Measurements from ENCODE around the gene VWF. TPM values are rescaled to one million over a fixed set of nuclear protein-coding genes. Genes with fewer than 3 reads are reported as not detected.

Gene VWF
- total RNA-seq, 1 experiment from 2014 or later: not detected

DNA sequence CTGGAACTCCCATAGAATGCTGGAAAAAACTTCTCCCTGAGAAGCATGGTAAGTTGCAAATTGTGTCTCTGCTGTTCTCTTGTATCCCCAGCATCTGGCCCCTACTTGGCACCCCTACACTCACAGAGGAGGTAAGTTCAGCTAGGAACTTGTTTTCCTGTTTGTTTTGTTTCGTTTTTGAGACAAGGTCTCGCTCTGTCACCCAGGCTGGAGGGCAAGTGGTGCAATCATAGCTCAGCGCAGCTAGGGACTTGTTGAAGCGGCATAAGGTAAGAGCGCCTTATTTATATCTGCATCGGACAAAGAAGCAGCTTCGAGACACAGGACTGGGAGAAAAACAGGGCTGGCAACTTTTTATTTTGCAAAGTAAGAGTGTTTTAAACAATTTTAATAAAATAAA is 161.0 kb downstream of the VWF start:
- ChIA-PET POLR2A (ENCODE audit: unreplicated experiment) (no interaction called here), CTCF (no interaction called here)
- no peaks in the 10 kb centered on the region for H3K4me1 ChIP-seq (ENCODE audit: insufficient read depth, low read length)
- no peak overlapping the region for H3K9ac ChIP-seq (ENCODE audit: low read length)
- no peaks in the 10 kb centered on the region for H4K20me1 ChIP-seq (ENCODE audit: low read length)
- H3K9me3 ChIP-seq (ENCODE audit: low read length): no peaks in the 10 kb centered on the region
- intact Hi-C loops (cut with micrococcal nuclease): no loop called here
- BruUV-seq (replicated peaks): no TSS peak
- TF ChIP-seq, protein P1, sequence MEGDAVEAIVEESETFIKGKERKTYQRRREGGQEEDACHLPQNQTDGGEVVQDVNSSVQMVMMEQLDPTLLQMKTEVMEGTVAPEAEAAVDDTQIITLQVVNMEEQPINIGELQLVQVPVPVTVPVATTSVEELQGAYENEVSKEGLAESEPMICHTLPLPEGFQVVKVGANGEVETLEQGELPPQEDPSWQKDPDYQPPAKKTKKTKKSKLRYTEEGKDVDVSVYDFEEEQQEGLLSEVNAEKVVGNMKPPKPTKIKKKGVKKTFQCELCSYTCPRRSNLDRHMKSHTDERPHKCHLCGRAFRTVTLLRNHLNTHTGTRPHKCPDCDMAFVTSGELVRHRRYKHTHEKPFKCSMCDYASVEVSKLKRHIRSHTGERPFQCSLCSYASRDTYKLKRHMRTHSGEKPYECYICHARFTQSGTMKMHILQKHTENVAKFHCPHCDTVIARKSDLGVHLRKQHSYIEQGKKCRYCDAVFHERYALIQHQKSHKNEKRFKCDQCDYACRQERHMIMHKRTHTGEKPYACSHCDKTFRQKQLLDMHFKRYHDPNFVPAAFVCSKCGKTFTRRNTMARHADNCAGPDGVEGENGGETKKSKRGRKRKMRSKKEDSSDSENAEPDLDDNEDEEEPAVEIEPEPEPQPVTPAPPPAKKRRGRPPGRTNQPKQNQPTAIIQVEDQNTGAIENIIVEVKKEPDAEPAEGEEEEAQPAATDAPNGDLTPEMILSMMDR (conservative IDR thresholded peaks at IDR 0.05; ENCODE audit: low read depth, low read length): no peak
- no peak for TF ChIP-seq EZH2phosphoT487 (IDR thresholded peaks at IDR 0.05; ENCODE audit: borderline replicate concordance, low read length)
- no peak for TF ChIP-seq EZH2 (IDR thresholded peaks at IDR 0.05; ENCODE audit: low read length, unreplicated experiment)
- no peaks in the 10 kb centered on the region for H3K27me3 ChIP-seq (ENCODE audit: low read length)
- no peaks in the 10 kb centered on the region for H3K36me3 ChIP-seq (ENCODE audit: low read depth, low read length)
- no peaks in the 10 kb centered on the region for H3K9me2 ChIP-seq (replicated peaks; ENCODE audit: low read length)
- ATAC-seq (no peak), DNase-seq (no peak)
- no peak overlapping the region for H3K4me3 ChIP-seq (ENCODE audit: low read length)
- H3K27ac ChIP-seq (ENCODE audit: low read length): no peak overlapping the region
- H3F3A ChIP-seq (ENCODE audit: low read length, unreplicated experiment): no peaks in the 10 kb centered on the region
- H3K4me2 ChIP-seq (ENCODE audit: low read length): no peak overlapping the region
- no peaks in the 10 kb centered on the region for H3K79me2 ChIP-seq (ENCODE audit: low read length)
- no peak overlapping the region for H2AFZ ChIP-seq (ENCODE audit: low read length)

DNA sequence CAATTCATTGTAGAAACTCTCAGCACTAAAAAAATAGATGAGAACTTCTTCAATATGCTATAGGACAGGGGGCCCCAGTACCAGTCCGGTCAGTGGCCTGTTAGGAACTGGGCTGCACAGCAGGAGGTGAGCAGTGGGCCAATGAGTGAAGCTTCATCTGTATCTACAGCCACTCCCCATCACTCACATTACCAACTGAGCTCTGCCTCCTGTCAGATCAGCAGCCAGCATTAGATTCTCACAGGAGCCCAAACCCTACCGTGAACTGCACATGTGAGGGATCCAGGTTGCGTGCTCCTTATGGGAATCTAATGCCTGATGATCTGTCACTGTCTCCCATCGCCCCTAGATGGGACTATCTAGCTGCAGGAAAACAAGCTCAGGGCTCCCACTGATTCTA is 163.7 kb downstream of the VWF start:
- no peaks in the 10 kb centered on the region for H3K9me3 ChIP-seq (ENCODE audit: low read length)
- ChIA-PET POLR2A (ENCODE audit: unreplicated experiment) (no interaction called here), CTCF (no interaction called here)
- TF ChIP-seq EZH2 (IDR thresholded peaks at IDR 0.05; ENCODE audit: low read length, unreplicated experiment) (no peak), EZH2phosphoT487 (IDR thresholded peaks at IDR 0.05; ENCODE audit: borderline replicate concordance, low read length) (no peak)
- TF ChIP-seq, protein P1 (conservative IDR thresholded peaks at IDR 0.05; ENCODE audit: low read depth, low read length): no peak
- no peak overlapping the region for H3K9ac ChIP-seq (ENCODE audit: low read length)
- DNase-seq (no peak), ATAC-seq (no peak)
- H3K4me3 ChIP-seq (ENCODE audit: low read length): no peak overlapping the region
- H4K20me1 ChIP-seq (ENCODE audit: low read length): no peaks in the 10 kb centered on the region
- no peak overlapping the region for H3K27ac ChIP-seq (ENCODE audit: low read length)
- no peaks in the 10 kb centered on the region for H3K9me2 ChIP-seq (replicated peaks; ENCODE audit: low read length)
- H3K36me3 ChIP-seq (ENCODE audit: low read depth, low read length): no peaks in the 10 kb centered on the region
- no peaks in the 10 kb centered on the region for H3K27me3 ChIP-seq (ENCODE audit: low read length)
- H3K4me1 ChIP-seq (ENCODE audit: insufficient read depth, low read length): no peaks in the 10 kb centered on the region
- H3K79me2 ChIP-seq (ENCODE audit: low read length): no peaks in the 10 kb centered on the region
- H3K4me2 ChIP-seq (ENCODE audit: low read length): no peak overlapping the region
- no peaks in the 10 kb centered on the region for H3F3A ChIP-seq (ENCODE audit: low read length, unreplicated experiment)
- no peak overlapping the region for H2AFZ ChIP-seq (ENCODE audit: low read length)
- BruUV-seq (replicated peaks): no TSS peak
- intact Hi-C loops (cut with micrococcal nuclease): no loop called here

DNA sequence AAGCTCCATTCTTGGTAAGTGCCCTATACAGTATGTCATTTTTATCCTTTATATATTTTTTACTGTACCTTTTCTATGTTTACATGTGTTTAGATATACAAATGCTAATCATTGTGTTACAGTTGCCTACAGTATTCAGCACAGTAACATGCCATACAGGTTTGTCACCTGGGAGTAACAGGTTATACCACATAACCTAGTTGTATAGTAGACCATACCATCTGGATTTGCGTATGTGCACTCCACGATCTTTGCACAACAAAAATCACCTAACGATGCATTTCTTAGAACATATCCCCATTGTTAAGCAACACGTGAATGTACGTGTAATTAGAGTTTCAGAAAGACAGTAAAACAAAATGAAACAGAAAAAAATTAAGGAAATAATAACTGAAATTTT is 167.5 kb downstream of the VWF start:
- Histone ChIP-seq H3K4me2 (ENCODE audit: low read length) (no peak overlapping the region), H3K27me3 (ENCODE audit: low read length) (peaks cover 19% of the 10 kb centered on the region), H3K9me2 (replicated peaks; ENCODE audit: low read length) (no peaks in the 10 kb centered on the region), H3K4me3 (ENCODE audit: low read length) (no peak overlapping the region), H2AFZ (ENCODE audit: low read length) (no peak overlapping the region), H4K20me1 (ENCODE audit: low read length) (no peaks in the 10 kb centered on the region), H3F3A (ENCODE audit: low read length, unreplicated experiment) (no peaks in the 10 kb centered on the region), H3K9me3 (ENCODE audit: low read length) (no peaks in the 10 kb centered on the region), H3K27ac (ENCODE audit: low read length) (no peak overlapping the region), H3K4me1 (ENCODE audit: insufficient read depth, low read length) (no peaks in the 10 kb centered on the region), H3K79me2 (ENCODE audit: low read length) (no peaks in the 10 kb centered on the region), H3K36me3 (ENCODE audit: low read depth, low read length) (no peaks in the 10 kb centered on the region), H3K9ac (ENCODE audit: low read length) (no peak overlapping the region)
- CTCF ChIA-PET: interaction anchor here (0.7 kb wide), 1 partner anchor 31 kb away, joined by 6 read pairs; no protein-coding TSS in a partner anchor
- intact Hi-C loops (cut with micrococcal nuclease): no loop called here
- ATAC-seq (no peak), DNase-seq (peak; percentile 7)
- TF ChIP-seq EZH2 (IDR thresholded peaks at IDR 0.05; ENCODE audit: low read length, unreplicated experiment) (no peak), EZH2phosphoT487 (IDR thresholded peaks at IDR 0.05; ENCODE audit: borderline replicate concordance, low read length) (no peak)
- TF ChIP-seq, protein P1 (conservative IDR thresholded peaks at IDR 0.05; ENCODE audit: low read depth, low read length): no peak
- POLR2A ChIA-PET (ENCODE audit: unreplicated experiment): no interaction called here
- BruUV-seq (replicated peaks): no TSS peak

All from PC-3 (cell line).